ENCODE data around the gene SOX6. TPM values are rescaled to one million over a fixed set of nuclear protein-coding genes. Genes with fewer than 3 reads are reported as not detected.

The SOX6 gene
- polyA plus RNA-seq, 1 donor (not counting 4 experiments of a cell fraction or from before 2014, with no cell fraction given): 6.0 TPM

- Histone ChIP-seq H3K27me3 (ENCODE audit: control insufficient read depth, extremely low read depth, insufficient read depth, low read length) (no peaks in the 10 kb centered on the region), H3K4me3 (ENCODE audit: control insufficient read depth in 2 of 3, extremely low read depth in 1 of 3, insufficient read depth in 2 of 3, low read depth in 1 of 3, low read length in 3 of 3) (no peak overlapping the region), H3K4me2 (ENCODE audit: control insufficient read depth, extremely low read depth, insufficient read depth, low read depth, low read length) (no peak overlapping the region), H3K9me1 (ENCODE audit: control insufficient read depth, extremely low read depth, insufficient read depth, low read length) (no peaks in the 10 kb centered on the region), H3K9me3 (ENCODE audit: control insufficient read depth, low read depth, low read length) (no peaks in the 10 kb centered on the region), H4K20me1 (ENCODE audit: control insufficient read depth, extremely low read depth, insufficient read depth, low read length) (no peaks in the 10 kb centered on the region), H3K27ac (ENCODE audit: control insufficient read depth, insufficient read depth, low read length) (no peak overlapping the region), H2AFZ (ENCODE audit: control insufficient read depth, low read length) (no peak overlapping the region), H3K36me3 (ENCODE audit: control insufficient read depth in 2 of 2, extremely low read depth in 1 of 2, insufficient read depth in 2 of 2, low read length in 2 of 2) (no peaks in the 10 kb centered on the region), H3K9ac (ENCODE audit: control insufficient read depth, extremely low read depth, insufficient read depth, low read length) (no peak overlapping the region), H3K4me1 (ENCODE audit: control insufficient read depth, extremely low read depth, insufficient read depth, low read length) (no peaks in the 10 kb centered on the region), H3K79me2 (ENCODE audit: control insufficient read depth, insufficient read depth, low read length) (no peaks in the 10 kb centered on the region)
- dilution Hi-C loops (cut with MboI; ENCODE audit: extremely low pct_ligation_motif_present, low sequenced_read_pairs): no loop called here
- TF ChIP-seq EZH2 (IDR thresholded peaks at IDR 0.05; ENCODE audit: low read length): no peak
- DNase-seq (ENCODE audit: low read depth, low spot score) (no peak), FAIRE-seq (no peak)
These were observed 18.7 kb downstream of the SOX6 start for GRCh38 chr11:16337421-16338213.

GRCh38 chr11:16336721-16337120, 19.6 kb downstream of the SOX6 start:
- FAIRE-seq: no peak
- H3K79me2 ChIP-seq (ENCODE audit: control insufficient read depth, insufficient read depth, low read length): no peaks in the 10 kb centered on the region

More at GRCh38 chr11:16336721-16337120, 19.6 kb downstream of the SOX6 start:
- no peaks in the 10 kb centered on the region for H3K27me3 ChIP-seq (ENCODE audit: control insufficient read depth, extremely low read depth, insufficient read depth, low read length)
- H2AFZ ChIP-seq (ENCODE audit: control insufficient read depth, low read length): no peak overlapping the region
- dilution Hi-C loops (cut with MboI; ENCODE audit: extremely low pct_ligation_motif_present, low sequenced_read_pairs): no loop called here
- H3K4me2 ChIP-seq (ENCODE audit: control insufficient read depth, extremely low read depth, insufficient read depth, low read depth, low read length): no peak overlapping the region
- H3K36me3 ChIP-seq (ENCODE audit: control insufficient read depth in 2 of 2, extremely low read depth in 1 of 2, insufficient read depth in 2 of 2, low read length in 2 of 2): no peaks in the 10 kb centered on the region
- H3K9ac ChIP-seq (ENCODE audit: control insufficient read depth, extremely low read depth, insufficient read depth, low read length): no peak overlapping the region
- TF ChIP-seq CTCF (optimal IDR thresholded peaks at IDR 0.05 in 1 of 3, IDR thresholded peaks at IDR 0.05 in 1 of 3, conservative IDR thresholded peaks at IDR 0.05 in 1 of 3; ENCODE audit: extremely low read depth in 1 of 3, insufficient read depth in 2 of 3, low read length in 3 of 3) (no peak), EZH2 (IDR thresholded peaks at IDR 0.05; ENCODE audit: low read length) (no peak)
- H3K4me3 ChIP-seq (ENCODE audit: control insufficient read depth in 2 of 3, extremely low read depth in 1 of 3, insufficient read depth in 2 of 3, low read depth in 1 of 3, low read length in 3 of 3): no peak overlapping the region
- H3K9me1 ChIP-seq (ENCODE audit: control insufficient read depth, extremely low read depth, insufficient read depth, low read length): no peaks in the 10 kb centered on the region
- no peaks in the 10 kb centered on the region for H4K20me1 ChIP-seq (ENCODE audit: control insufficient read depth, extremely low read depth, insufficient read depth, low read length)
- no peaks in the 10 kb centered on the region for H3K9me3 ChIP-seq (ENCODE audit: control insufficient read depth, low read depth, low read length)
- no peak overlapping the region for H3K27ac ChIP-seq (ENCODE audit: control insufficient read depth, insufficient read depth, low read length)
- DNase-seq (ENCODE audit: low read depth, low spot score): no peak
- no peaks in the 10 kb centered on the region for H3K4me1 ChIP-seq (ENCODE audit: control insufficient read depth, extremely low read depth, insufficient read depth, low read length)

Measured in keratinocyte (primary cell).